Smooth muscle cell of the umbilical artery (primary cell): ENCODE data around the gene TARS1. TPM values are rescaled to one million over a fixed set of nuclear protein-coding genes. Genes with fewer than 3 reads are reported as not detected.

ENCODE experiments used
- total RNA-seq: library from RNA; depleted of rRNA; stranded (reverse); fragments of >200 nt; gene quantifications from 2 replicates; pipeline ENCODE4 v1.2.3, GENCODE V29; 2014

The TARS1 gene
- total RNA-seq: 277 and 307 TPM in 2 replicates

GRCh38 chr5:33440482-33441240 lies at the start of gene TARS1:
Gene TARS1 (plus strand): TSS chr5:33440965. CDS start chr5:33441087, 122 bp downstream.

